IMR-90 (cell line): ENCODE measurements around the gene EVL. TPM values are rescaled to one million over a fixed set of nuclear protein-coding genes. Genes with fewer than 3 reads are reported as not detected.

Experiments used
- ATAC-seq: fragments of 200-7000 bp; cut with Tn5 transposase; 2 replicates; pipeline ENCODE4 v1.9.1; 2020; ENCODE audit warnings: low read depth, mild to moderate bottlenecking, moderate library complexity
- BruUV-seq: library from RNA; stranded (reverse); fragments of 400-500 nt; replicated peaks from 2 replicates; lab custom pipeline; 2021; lab: Mats Ljungman, UMichigan
- CTCF ChIA-PET: fragments of 300-600 bp; formaldehyde crosslinking; extraction: SDS; loops from one replicate; lab custom pipeline; 2021; ENCODE audit warnings: antibody characterized with exemption; lab: Yijun Ruan, JAX
- POLR2A ChIA-PET: fragments of 300-600 bp; sonication (Branson Sonifier 250); formaldehyde crosslinking; loops from one replicate; lab custom pipeline; 2022; ENCODE audit warnings: antibody characterized with exemption; ENCODE audit not compliant: unreplicated experiment; lab: Charles Lee
- DNase-seq: peaks from one replicate; pipeline ENCODE4 v3.0.0; 2013
- H2AFZ ChIP-seq: replicated peaks from 2 replicates; pipeline ENCODE3; 2013; ENCODE audit warnings: low read length, mild to moderate bottlenecking; ENCODE audit not compliant: poor library complexity
- H2AK5ac ChIP-seq: 2 replicates; pipeline ENCODE4 v1.6.1; 2013; ENCODE audit warnings: low read depth, low read length, inconsistent platforms
- H2AK9ac ChIP-seq: replicated peaks from 2 replicates; pipeline ENCODE3; 2013; ENCODE audit warnings: mild to moderate bottlenecking, low read depth, low read length, moderate library complexity; ENCODE audit not compliant: poor library complexity
- H2BK120ac ChIP-seq: 2 replicates; pipeline ENCODE4 v1.6.1; 2013; ENCODE audit warnings: low read depth, low read length, inconsistent platforms
- H2BK15ac ChIP-seq: 3 replicates; pipeline ENCODE4 v1.6.1; 2013; ENCODE audit warnings: low read depth, low read length, inconsistent platforms
- H2BK20ac ChIP-seq: 2 replicates; pipeline ENCODE4 v1.6.1; 2013; ENCODE audit warnings: low read depth, mild to moderate bottlenecking, inconsistent platforms, low read length, moderate library complexity
- H2BK5ac ChIP-seq: 2 replicates; pipeline ENCODE4 v1.6.1; 2013; ENCODE audit warnings: mild to moderate bottlenecking, low read depth, low read length, inconsistent platforms; ENCODE audit not compliant: poor library complexity, severe bottlenecking
- H3K14ac ChIP-seq: replicated peaks from 2 replicates; pipeline ENCODE4 v1.6.1; 2013; ENCODE audit warnings: low read depth, low read length, inconsistent platforms
- H3K18ac ChIP-seq: 2 replicates; pipeline ENCODE4 v1.6.1; 2013; ENCODE audit warnings: low read depth, low read length, control low read depth
- H3K23ac ChIP-seq: 2 replicates; pipeline ENCODE4 v1.6.1; 2013; ENCODE audit warnings: low read depth, low read length, inconsistent platforms
- H3K27ac ChIP-seq: 2 replicates; pipeline ENCODE4 v1.5.1; 2013; ENCODE audit warnings: mild to moderate bottlenecking, control low read depth, low read length; ENCODE audit not compliant: insufficient read depth
- H3K27me3 ChIP-seq: 2 replicates; pipeline ENCODE4 v1.6.1; 2013; ENCODE audit warnings: low read length; ENCODE audit not compliant: control insufficient read depth, insufficient read depth
- H3K36me3 ChIP-seq: 2 replicates; pipeline ENCODE4 v1.6.1; 2013; ENCODE audit warnings: low read length, mixed read lengths; ENCODE audit not compliant: control insufficient read depth, insufficient read depth
- H3K4ac ChIP-seq: 2 replicates; pipeline ENCODE4 v1.6.1; 2013; ENCODE audit warnings: low read depth, low read length, inconsistent platforms
- H3K4me1 ChIP-seq: 2 replicates; pipeline ENCODE4 v1.6.1; 2013; ENCODE audit warnings: low read length, mixed read lengths; ENCODE audit not compliant: control insufficient read depth, insufficient read depth
- H3K4me2 ChIP-seq: 2 replicates; pipeline ENCODE4 v1.6.1; 2013; ENCODE audit warnings: low read depth, mild to moderate bottlenecking, control low read depth, low read length, moderate library complexity
- H3K4me3 ChIP-seq: 2 replicates; pipeline ENCODE4 v1.5.1; 2013; ENCODE audit warnings: low read depth, mild to moderate bottlenecking, control low read depth, low read length, moderate library complexity; ENCODE audit not compliant: insufficient read depth
- H3K56ac ChIP-seq: 2 replicates; pipeline ENCODE4 v1.6.1; 2013; ENCODE audit warnings: low read length, inconsistent platforms; ENCODE audit not compliant: insufficient read depth; ENCODE audit errors: extremely low read depth
- H3K79me1 ChIP-seq, 2 experiments: 2 replicates each; pipeline ENCODE4 v1.6.1; 2013; ENCODE audit warnings: low read length in 2 of 2, inconsistent platforms in 1 of 2, low read depth in 1 of 2
- H3K9ac ChIP-seq: 2 replicates; pipeline ENCODE4 v1.6.1; 2013; ENCODE audit warnings: low read depth, low read length, control low read depth
- H3K9me1 ChIP-seq: 2 replicates; pipeline ENCODE4 v1.6.1; 2013; ENCODE audit warnings: low read length, inconsistent platforms; ENCODE audit not compliant: insufficient read depth
- H3K9me3 ChIP-seq: 2 replicates; pipeline ENCODE4 v1.6.1; 2013; ENCODE audit warnings: low read length; ENCODE audit not compliant: control insufficient read depth, insufficient read depth
- H4K20me1 ChIP-seq: 2 replicates; pipeline ENCODE4 v1.6.1; 2013; ENCODE audit warnings: low read length, inconsistent platforms; ENCODE audit not compliant: insufficient read depth
- H4K5ac ChIP-seq: 2 replicates; pipeline ENCODE4 v1.6.1; 2013; ENCODE audit warnings: mild to moderate bottlenecking, low read depth, low read length, control low read depth
- H4K8ac ChIP-seq, 2 experiments: 2 replicates each; pipeline ENCODE4 v1.6.1; 2013; ENCODE audit warnings: low read depth in 2 of 2, low read length in 2 of 2, control low read depth in 1 of 2, inconsistent platforms in 1 of 2
- H4K91ac ChIP-seq: 2 replicates; pipeline ENCODE4 v1.6.1; 2013; ENCODE audit warnings: low read depth, low read length, inconsistent platforms; ENCODE audit not compliant: insufficient read depth
- CHD1 ChIP-seq: IDR thresholded peaks from 2 replicates; pipeline ENCODE4 v1.6.1; 2012; ENCODE audit warnings: low read depth, low read length, improper control_type of control experiment
- CTCF ChIP-seq: conservative IDR thresholded peaks from 2 replicates; pipeline ENCODE4 v1.5.1; 2012; ENCODE audit warnings: mild to moderate bottlenecking, low read depth, low read length, improper control_type of control experiment
- MAFK ChIP-seq: IDR thresholded peaks from 2 replicates; pipeline ENCODE4 v1.6.1; 2012; ENCODE audit warnings: low read depth, low read length, improper control_type of control experiment
- MAZ ChIP-seq: IDR thresholded peaks from 2 replicates; pipeline ENCODE4 v1.6.1; 2012; ENCODE audit warnings: low read depth, mild to moderate bottlenecking, low read length, improper control_type of control experiment, moderate library complexity, borderline replicate concordance
- MXI1 ChIP-seq: IDR thresholded peaks from 2 replicates; pipeline ENCODE4 v1.6.1; 2012; ENCODE audit warnings: low read depth, mild to moderate bottlenecking, low read length, moderate library complexity, borderline replicate concordance
- POLR2A ChIP-seq: IDR thresholded peaks from 2 replicates; pipeline ENCODE4 v1.6.1; 2012; ENCODE audit warnings: mild to moderate bottlenecking, low read depth, low read length
- RAD21 ChIP-seq: IDR thresholded peaks from 2 replicates; pipeline ENCODE4 v1.6.1; 2012; ENCODE audit warnings: low read length, improper control_type of control experiment
- RFX5 ChIP-seq: IDR thresholded peaks from 2 replicates; pipeline ENCODE4 v1.8.0; 2012; ENCODE audit warnings: low read depth, mild to moderate bottlenecking, low read length, moderate library complexity
- SMC3 ChIP-seq: fragments of 150-350 bp; IDR thresholded peaks from 2 replicates; pipeline ENCODE4 v1.6.1; 2016; ENCODE audit warnings: low read depth, mild to moderate bottlenecking, antibody characterized with exemption, low read length, moderate library complexity
- USF2 ChIP-seq: fragments of 150-350 bp; IDR thresholded peaks from 2 replicates; pipeline ENCODE4 v1.6.1; 2017; ENCODE audit warnings: mild to moderate bottlenecking, antibody characterized with exemption, low read length, low read depth
- WGBS, 2 experiments: methylation state at CpG; one replicate each; pipeline versions ENCODE4 v1.1.5 to v1.1.7; 2013; ENCODE audit warnings: missing lambda C conversion rate in 2 of 2; ENCODE audit not compliant: insufficient read length in 1 of 2; ENCODE audit errors: extremely low coverage in 2 of 2; 5-methylcytosine and 5-hydroxymethylcytosine counted together
- dilution Hi-C: fragments of 300-500 bp; cut with HindIII; formaldehyde crosslinking; loops from one replicate; pipeline ENCODE4 v1.14.3; 2018; ENCODE audit warnings: low sequenced_read_pairs; ENCODE audit not compliant: unreplicated experiment
- in situ Hi-C: fragments of 300-500 bp; cut with MboI; formaldehyde crosslinking; loops from 3 replicates; pipeline ENCODE4 v1.14.3; 2019; ENCODE audit warnings: low sequenced_read_pairs, inconsistent platforms, mixed read lengths
- intact Hi-C: fragments of 100-400 bp; cut with micrococcal nuclease; formaldehyde crosslinking; loops from 2 replicates; pipeline ENCODE4 v1.10.0; 2022
- polyA plus RNA-seq, 3 experiments: library from polyadenylated mRNA; depleted of rRNA; stranded (reverse); fragments of >200 nt; gene quantifications; 2 replicates each; pipeline ENCODE4 v1.2.3, GENCODE V29; 2012; ENCODE audit warnings: low replicate concordance in 1 of 3
- total RNA-seq: library from RNA; depleted of rRNA; stranded (reverse); fragments of >200 nt; gene quantifications from 2 replicates; pipeline ENCODE4 v1.2.3, GENCODE V29; 2012

EVL gene
- total and polyA plus RNA-seq, 2 of the 4 experiments (the other 2 are of a cell fraction) = 7.2 to 36.5 TPM

GRCh38 chr14:100073576-100074430 is 8.6 kb downstream of the EVL start (continued):
- no peak for TF ChIP-seq MAZ

GRCh38 chr14:100074431-100075100 is 9.3 kb downstream of the EVL start:
- DNase-seq = no peak
- dilution Hi-C loops = no loop called here

More at GRCh38 chr14:100074431-100075100, 9.3 kb downstream of the EVL start:
- Histone ChIP-seq H3K27ac (no peak overlapping the region), H3K14ac (0 out of 2 replicates have a peak overlapping the region, but pooled peaks have one; percentile 37), H3K79me1 (peaks cover 2 to 10% of the 10 kb centered on the region in 2 experiments; a peak in 1 of 4 replicates), H3K18ac (no peak overlapping the region), H2BK120ac (no peak overlapping the region), H3K56ac (no peak overlapping the region), H2AFZ (no peak overlapping the region), H3K9ac (no peak overlapping the region), H3K27me3 (no peaks in the 10 kb centered on the region), H2AK9ac (no peak overlapping the region), H2BK20ac (no peak overlapping the region), H3K9me3 (no peaks in the 10 kb centered on the region), H4K20me1 (peaks cover 18% of the 10 kb centered on the region), H4K91ac (no peak overlapping the region), H2BK5ac (no peak overlapping the region), H2AK5ac (no peak overlapping the region; the same call in 1 of the 2 replicates), H3K4ac (no peak overlapping the region; the same call in 1 of the 2 replicates), H4K8ac (no peak overlapping the region), H3K4me2 (no peak overlapping the region), H4K5ac (no peak overlapping the region), H3K9me1 (peaks cover 6% of the 10 kb centered on the region; the same call in 1 of the 2 replicates), H3K36me3 (no peaks in the 10 kb centered on the region), H3K4me3 (no peak overlapping the region), H2BK15ac (no peak overlapping the region), H3K23ac (no peak overlapping the region), H3K4me1 (peaks cover 8% of the 10 kb centered on the region; the same call in 1 of the 2 replicates)
- TF ChIP-seq RFX5 = no peak
- TF ChIP-seq RAD21 = no peak
- no peak for TF ChIP-seq POLR2A
- no peak for TF ChIP-seq CTCF
- no peak for TF ChIP-seq MAZ
- TF ChIP-seq MAFK = no peak
- no peak for TF ChIP-seq USF2
- no peak for TF ChIP-seq MXI1
- no peak for TF ChIP-seq SMC3
- no peak for TF ChIP-seq CHD1
- CTCF ChIA-PET = interaction anchor here (0.6 to 0.7 kb wide), 2 partner anchors 25 to 563 kb away, joined by 3 read pairs; no protein-coding TSS in a partner anchor
- in situ Hi-C loops (no loop called here), intact Hi-C loops (no loop called here)
- 94% methylated on average over 5 of the region's 7 CpGs; no CpG with 5 or more reads in 1 of the 2 experiments for WGBS, 2 experiments
- ATAC-seq = no peak
- no TSS peak for BruUV-seq
- POLR2A ChIA-PET = no interaction called here
